Iris pigment epithelial cell (primary cell): ENCODE results near the gene RET.
"Not testable (repeated sequence)": the region's sequence is repeated elsewhere in the genome, so short reads cannot be mapped to it uniquely, and the experiment has no call there.

ENCODE experiments used
- DNase-seq: peaks from one replicate; pipeline ENCODE4 v3.0.0-alpha.2; 2011; ENCODE audit warnings: low read depth

Gene RET

GRCh38 chr10:43136432-43136831, 59.6 kb downstream of the RET start:
- no peak for DNase-seq

DNA sequence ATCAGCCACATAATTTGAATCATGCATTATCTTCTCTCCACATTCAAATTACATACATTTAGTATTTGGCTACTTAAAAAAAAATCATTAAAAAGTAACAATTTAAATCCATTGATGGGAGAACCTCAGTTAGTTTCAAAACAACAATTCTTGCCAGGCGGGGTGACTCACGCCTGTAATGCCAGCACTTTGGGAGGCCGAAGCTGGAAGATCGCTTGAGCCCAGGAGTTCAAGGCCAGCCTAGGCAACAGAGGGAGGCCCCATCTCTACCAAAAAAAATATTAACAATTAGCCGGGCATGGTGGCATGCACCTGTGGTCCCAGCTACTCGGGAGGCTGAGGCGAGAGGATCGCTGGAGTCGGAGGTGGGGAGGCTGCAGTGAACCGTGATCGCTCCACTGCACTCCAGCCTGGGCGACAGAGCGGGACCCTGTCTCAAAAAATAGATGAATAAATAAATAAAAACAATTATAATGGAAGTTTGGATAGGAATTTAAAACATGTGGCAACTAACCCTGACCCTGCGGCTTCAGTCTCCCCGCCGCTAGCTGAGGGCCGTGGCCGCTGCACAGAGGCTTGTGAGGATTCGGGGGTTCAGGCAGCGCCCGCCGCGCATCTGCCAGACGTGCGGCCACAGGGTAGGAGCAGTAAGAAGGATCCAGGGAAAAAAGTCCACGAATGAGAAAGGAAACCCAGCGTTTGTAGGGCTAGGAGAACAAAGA, 60.3 kb downstream of the RET start:
- peak; percentile 58 for DNase-seq

DNA sequence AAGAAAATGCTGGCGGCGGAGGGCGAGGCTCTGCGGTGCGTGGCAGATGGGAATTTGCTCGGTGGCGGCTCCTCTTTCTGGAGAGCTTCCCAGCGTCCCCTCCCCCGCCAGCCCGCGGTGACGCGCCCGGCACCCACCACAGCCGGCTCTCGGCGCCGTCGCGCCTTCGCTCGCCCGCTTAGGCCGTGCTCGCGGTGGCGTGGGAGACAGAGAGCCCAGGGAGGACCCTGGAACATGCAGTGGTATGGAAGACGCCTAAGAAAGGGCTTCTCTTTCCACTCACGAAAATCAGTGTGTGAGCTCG, 60.8 kb downstream of the RET start:
- DNase-seq: peak; percentile 63

GRCh38 chr10:43138021-43138756, 61.3 kb downstream of the RET start, which contains the start of gene CSGALNACT2:
Gene CSGALNACT2, plus strand, starts transcription at chr10:43138445. Its CDS starts 16,705 bp downstream, at chr10:43155150.
- peak; percentile 90 for DNase-seq

DNA sequence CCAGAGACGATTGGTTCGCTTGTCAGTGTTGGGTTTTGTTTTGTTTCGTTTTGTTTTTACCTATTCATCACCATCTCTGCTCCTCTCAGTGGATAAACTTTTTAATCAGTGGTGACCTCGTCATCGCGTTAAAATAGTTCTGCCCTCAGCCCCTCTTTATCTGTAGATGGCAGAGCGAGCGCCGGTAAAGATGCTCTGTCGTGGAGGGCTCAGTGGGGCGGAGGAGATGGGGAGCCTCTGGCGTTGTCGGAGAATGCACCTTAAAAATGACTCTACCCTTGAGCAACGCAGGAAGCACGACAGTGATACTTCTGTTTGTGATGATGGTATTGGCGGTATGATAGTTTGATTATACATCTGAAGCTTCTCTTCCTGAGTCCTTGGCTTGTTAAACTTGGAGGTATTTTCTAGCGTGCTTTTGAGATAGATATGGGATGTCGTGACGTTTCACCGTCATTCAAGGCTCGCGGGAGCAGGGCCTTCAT, 61.9 kb downstream of the RET start:
- peak; percentile 68 for DNase-seq

DNA sequence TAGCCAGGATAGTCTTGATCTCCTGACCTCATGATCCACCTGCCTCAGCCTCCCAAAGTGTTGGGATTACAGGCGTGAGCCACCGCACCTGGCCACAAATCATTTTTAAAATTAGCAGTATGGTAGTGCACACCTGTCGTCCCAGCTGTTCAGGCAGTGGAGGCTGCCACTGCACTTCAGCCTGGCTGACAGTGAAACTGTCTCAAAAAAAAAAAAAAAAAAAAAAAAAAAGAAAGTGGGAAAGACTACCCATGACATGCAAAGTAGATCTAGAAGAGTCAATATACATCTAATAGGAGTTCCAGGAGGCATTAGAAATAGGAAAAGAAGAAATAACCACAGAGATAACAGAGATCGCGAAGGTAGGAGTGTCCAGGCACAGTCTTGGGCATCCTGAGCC, 64.6 kb downstream of the RET start:
- DNase-seq: no peak

DNA sequence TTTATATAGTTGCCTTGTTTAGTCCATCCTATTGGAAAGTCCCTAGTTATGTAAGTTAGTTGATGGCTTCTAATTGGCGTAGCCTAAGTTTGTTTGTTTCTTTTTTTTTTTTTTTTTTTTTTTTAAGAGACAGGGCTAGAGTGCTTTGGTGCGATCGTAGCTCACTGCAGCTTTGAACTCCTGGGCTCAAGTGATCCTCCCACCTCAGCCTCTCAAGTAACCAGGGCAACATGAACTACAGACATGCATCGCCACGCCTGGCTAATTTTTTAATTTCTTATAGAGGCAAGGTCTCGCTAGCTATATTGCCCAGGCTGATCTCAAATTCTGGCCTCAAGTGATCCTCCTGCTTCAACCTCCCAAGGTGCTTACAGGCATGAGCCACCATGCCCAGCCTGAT, 68.4 kb downstream of the RET start:
- no peak for DNase-seq

- DNase-seq: not testable (repeated sequence)
These were observed 69.1 kb downstream of the RET start for GRCh38 chr10:43145936-43146335.

- DNase-seq: no peak
These were observed 74.5 kb downstream of the RET start for GRCh38 chr10:43151371-43151770.

- no peak for DNase-seq
These were observed 77.0 kb downstream of the RET start for GRCh38 chr10:43153901-43154300.

- DNase-seq: no peak
These were observed 78.4 kb downstream of the RET start for GRCh38 chr10:43155221-43155620.

DNA sequence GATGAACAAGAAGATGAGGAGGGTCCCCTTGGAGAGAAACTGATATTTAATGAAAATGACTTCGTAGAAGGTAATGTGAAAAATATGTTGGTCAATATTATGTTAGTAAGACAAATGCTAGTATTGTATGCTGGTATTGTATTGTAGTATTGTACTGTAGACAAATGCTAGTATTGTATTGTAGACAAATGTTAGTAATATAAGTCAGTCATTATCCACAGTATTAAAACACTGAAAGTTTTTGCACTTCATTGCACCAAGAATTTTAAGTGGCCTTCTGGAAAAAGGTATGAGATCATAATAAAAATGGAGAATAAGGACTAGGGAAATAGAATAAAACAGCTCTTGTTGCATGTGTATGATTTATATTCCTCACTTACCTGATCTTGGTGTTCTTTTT, 78.9 kb downstream of the RET start:
- no peak for DNase-seq

DNA sequence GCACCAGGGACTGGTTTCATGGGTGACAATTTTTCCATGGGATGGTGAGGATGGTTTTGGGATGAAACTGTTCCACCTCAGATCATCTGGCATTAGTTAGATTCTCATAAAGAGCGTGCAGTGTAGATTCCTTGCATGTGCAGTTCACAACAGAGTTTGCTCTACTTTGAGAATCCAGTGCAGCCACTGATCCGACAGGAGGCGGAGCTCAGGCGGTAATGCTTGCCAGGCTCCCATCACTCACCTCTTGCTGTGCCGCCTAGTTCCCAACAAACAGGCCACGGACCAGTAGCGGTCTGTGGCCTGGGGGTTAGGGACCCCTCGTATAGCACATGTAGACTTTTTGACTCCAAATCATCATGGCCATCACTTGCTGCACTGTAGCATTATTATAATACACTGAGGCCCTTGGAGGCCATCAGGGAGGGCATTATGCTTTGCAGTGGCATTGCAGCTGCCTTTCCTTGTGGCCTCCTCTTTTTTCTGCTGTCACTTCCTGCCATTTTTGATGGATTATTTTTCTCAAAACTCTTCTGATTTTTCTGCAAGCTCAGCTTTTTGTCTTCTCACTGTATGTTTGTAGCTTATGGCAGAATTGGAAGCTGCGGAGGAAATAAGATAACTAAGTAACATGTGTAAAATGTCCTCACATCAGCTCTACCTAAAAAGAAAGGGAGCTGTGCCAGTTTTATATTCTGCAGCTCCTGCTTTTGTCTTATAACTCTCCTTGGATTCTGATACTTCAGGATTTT, 79.9 kb downstream of the RET start:
- no peak for DNase-seq

DNA sequence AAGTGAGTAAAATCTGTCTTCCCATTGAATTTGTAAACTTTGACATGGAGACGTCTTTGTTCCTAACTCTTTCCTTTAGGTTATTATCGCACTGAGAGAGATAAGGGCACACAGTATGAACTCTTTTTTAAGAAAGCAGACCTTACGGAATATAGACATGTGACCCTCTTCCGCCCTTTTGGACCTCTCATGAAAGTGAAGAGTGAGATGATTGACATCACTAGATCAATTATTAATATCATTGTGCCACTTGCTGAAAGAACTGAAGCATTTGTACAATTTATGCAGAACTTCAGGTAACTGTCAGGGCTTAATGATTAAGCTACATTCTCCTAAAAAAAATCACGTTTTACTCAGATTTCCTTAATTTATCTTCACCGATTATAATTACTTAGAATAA, 81.8 kb downstream of the RET start:
- DNase-seq: no peak

DNA sequence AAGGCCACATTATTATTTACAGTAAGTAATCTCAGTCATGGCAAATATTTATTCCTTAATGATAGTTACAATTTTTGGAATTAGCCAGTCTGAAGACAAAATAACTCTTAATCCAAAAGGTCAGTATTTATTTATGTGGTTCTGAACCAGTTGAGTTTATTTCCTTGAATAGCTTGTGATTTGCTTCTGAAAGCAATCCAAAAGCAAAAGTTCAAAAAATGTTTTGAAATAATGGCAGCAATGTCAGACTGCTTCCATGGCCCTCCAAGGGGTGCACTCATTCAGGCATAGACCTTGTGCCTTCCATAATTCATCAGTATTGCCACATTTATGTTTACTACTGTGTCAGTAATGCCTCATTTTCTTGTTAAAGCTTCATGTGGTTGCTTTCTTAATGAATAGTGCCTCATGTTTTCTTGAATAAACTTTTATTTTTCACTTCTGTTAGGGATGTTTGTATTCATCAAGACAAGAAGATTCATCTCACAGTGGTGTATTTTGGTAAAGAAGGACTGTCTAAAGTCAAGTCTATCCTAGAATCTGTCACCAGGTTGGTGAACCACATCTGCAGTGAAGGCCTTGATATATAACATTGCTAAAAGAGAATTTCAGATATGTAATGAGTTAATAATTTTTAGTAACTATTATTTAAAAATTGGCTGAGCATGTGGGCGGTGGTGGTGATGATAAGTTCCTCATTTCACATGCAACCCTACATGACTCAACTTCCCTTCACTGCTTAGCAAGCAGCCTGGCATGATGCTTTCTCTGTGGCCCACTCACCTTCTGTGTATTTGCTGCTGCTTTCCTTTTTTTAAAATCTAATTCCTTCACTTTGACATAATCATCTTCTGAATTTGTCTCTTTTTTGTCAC, 83.4 kb downstream of the RET start:
- DNase-seq: peak; percentile 91

DNA sequence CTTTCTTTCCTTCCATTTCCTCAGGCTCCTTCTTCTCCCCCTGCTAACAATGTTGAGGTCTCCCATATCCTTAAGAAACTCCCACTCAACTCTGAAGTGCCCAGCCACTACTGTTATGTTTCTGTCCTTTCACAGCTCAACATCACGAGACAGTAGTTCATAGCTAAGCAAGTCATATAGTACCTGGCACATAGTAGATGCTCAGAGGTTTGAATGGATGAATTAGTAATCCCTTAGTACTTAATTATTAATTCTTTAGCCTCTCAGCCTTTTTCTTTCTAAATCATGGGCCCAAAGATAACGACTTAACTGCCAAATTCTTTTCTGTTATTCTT, 84.0 kb downstream of the RET start:
- peak; percentile 31 for DNase-seq

GRCh38 chr10:43162604-43163003, 85.7 kb downstream of the RET start:
- no peak for DNase-seq

GRCh38 chr10:43166207-43166879, 89.5 kb downstream of the RET start:
- no peak for DNase-seq

DNA sequence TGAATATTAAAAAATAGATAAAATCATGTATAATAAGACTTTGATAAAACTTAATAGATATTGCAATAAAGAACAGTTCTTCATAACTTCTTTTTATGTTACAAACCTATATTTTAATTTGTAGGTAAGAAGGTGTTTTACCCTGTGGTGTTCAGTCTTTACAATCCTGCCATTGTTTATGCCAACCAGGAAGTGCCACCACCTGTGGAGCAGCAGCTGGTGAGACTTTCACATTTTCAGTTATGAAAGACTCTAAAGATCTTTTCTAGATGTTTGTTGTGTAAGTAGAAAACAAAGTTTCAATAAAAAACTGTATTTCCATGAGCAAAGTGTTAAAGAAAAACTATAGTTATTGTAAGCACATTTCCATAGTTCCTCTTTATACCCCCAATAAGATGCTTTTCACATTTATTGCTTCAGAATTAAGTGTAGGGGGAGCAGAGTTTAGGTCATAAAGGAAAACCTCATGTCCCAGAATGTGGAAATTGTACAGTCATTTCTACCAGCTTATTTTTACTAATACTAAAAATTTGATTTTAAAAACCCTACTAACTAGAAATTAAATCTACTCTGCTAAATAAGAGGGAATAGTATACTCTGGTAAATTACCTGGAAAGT, 90.1 kb downstream of the RET start:
- DNase-seq: no peak

DNA sequence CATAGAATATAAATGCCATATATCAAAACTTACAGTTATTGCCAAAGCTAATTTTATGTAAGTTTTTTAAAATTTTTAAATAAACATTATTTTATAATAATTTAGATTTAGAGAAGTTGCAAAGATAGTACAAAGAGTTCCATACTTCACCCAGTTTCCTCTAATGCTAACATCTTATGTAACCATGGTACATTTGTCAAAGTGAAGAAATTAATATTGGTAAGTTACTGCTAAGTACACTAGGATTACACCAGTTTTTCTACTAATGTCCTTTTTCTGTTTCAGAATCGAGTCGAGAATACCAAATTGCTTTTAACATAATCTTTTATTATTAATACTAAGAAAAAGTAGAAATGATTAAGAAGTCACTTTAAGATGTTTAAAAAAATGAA, 90.6 kb downstream of the RET start:
- no peak for DNase-seq

GRCh38 chr10:43170491-43170890, 93.6 kb downstream of the RET start:
- peak; percentile 41 for DNase-seq
